MCF 10A (cell line): ENCODE measurements around the gene ACOT7. TPM values are rescaled to one million over a fixed set of nuclear protein-coding genes. Genes with fewer than 3 reads are reported as not detected.
A peak's percentile ranks its signal among the peaks of the same experiment; 100 is the strongest.

Experiments
- BruUV-seq: library from RNA; stranded (reverse); fragments of 400-500 nt; replicated peaks from 2 replicates; lab custom pipeline; 2021; lab: Mats Ljungman, UMichigan
- CTCF ChIA-PET: fragments of 300-600 bp; sonication (Branson Sonifier 250); formaldehyde crosslinking; extraction: SDS; loops from one replicate; lab custom pipeline; 2021; ENCODE audit warnings: antibody characterized with exemption, inconsistent platforms; lab: Yijun Ruan, JAX
- POLR2A ChIA-PET: fragments of 300-600, 350-650 bp; sonication (Branson Sonifier 250); formaldehyde crosslinking; extraction: SDS; loops from one replicate; lab custom pipeline; 2020; ENCODE audit warnings: antibody characterized with exemption, inconsistent platforms; lab: Yijun Ruan, JAX
- DNase-seq: peaks from one replicate; pipeline ENCODE4 v3.0.0-alpha.2; 2018; ENCODE audit not compliant: unreplicated experiment
- H3K27ac Mint-ChIP-seq: one replicate; pipeline ENCODE4 v1.8.0; 2022; ENCODE audit warnings: mild to moderate bottlenecking, low read depth, mixed read lengths; ENCODE audit not compliant: unreplicated experiment
- H3K27me3 Mint-ChIP-seq: one replicate; pipeline ENCODE4 v1.8.0; 2022; ENCODE audit warnings: mixed read lengths; ENCODE audit not compliant: insufficient read depth, unreplicated experiment
- H3K36me3 Mint-ChIP-seq: one replicate; pipeline ENCODE4 v1.8.0; 2022; ENCODE audit warnings: mild to moderate bottlenecking, moderate library complexity, mixed read lengths; ENCODE audit not compliant: insufficient read depth, unreplicated experiment
- H3K4me1 Mint-ChIP-seq: one replicate; pipeline ENCODE4 v1.8.0; 2022; ENCODE audit warnings: mixed read lengths; ENCODE audit not compliant: insufficient read depth, unreplicated experiment
- H3K4me3 Mint-ChIP-seq: one replicate; pipeline ENCODE4 v1.8.0; 2022; ENCODE audit warnings: mild to moderate bottlenecking, moderate library complexity, mixed read lengths; ENCODE audit not compliant: unreplicated experiment
- H3K9me3 Mint-ChIP-seq: one replicate; pipeline ENCODE4 v1.8.0; 2022; ENCODE audit warnings: mixed read lengths; ENCODE audit not compliant: unreplicated experiment
- intact Hi-C: fragments of 100-400 bp; cut with micrococcal nuclease; formaldehyde crosslinking; loops from 2 replicates; pipeline ENCODE4 v1.14.1; 2022
- total RNA-seq: library from RNA; stranded (reverse); gene quantifications from 2 replicates; pipeline ENCODE4 v1.2.3, GENCODE V29; 2022
- TF ChIP-seq, protein P1 (sequence below): fragments of 200-600 bp; IDR thresholded peaks from one replicate; pipeline ENCODE4 v1.8.0; 2022; ENCODE audit warnings: antibody characterized with exemption, mild to moderate bottlenecking; ENCODE audit not compliant: unreplicated experiment

The ACOT7 gene
- total RNA-seq, 1 experiment from 2014 or later: 117 TPM

DNA sequence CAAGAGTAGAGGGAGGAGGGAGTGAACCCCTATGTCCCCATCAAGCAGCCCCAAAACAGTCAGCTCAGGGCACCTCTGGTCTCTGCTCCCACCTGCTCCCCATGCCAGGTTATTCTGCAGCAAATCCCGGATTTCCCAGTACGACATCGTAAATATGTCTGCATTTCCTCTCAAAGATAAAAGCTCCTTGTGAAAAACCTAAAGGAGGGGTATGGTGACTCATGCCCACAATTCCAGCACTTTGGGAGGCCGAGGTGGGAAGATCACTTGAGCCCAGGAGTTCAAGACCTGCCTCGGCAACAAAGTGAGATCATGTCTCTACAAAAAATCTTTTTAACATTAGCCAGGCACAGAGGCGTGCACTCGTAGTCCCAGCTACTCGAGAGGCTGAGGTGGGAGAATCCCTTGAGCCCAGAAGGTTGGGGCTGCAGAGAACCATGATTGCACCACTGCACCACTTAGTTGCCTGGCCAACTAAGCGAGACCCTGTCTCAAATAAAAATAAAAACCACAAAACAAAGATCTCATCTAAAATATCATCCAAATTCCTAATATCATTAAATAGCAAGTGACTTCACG, 7.1 kb downstream of the ACOT7 start:
- CTCF ChIA-PET: interaction anchor here (0.6 to 6.3 kb wide), 10 partner anchors 9 to 140 kb away, joined by 3 to 75 read pairs (median 4); no protein-coding TSS in a partner anchor
- DNase-seq: peak; percentile 67
- no peaks in the 10 kb centered on the region for H3K9me3 Mint-ChIP-seq

DNA sequence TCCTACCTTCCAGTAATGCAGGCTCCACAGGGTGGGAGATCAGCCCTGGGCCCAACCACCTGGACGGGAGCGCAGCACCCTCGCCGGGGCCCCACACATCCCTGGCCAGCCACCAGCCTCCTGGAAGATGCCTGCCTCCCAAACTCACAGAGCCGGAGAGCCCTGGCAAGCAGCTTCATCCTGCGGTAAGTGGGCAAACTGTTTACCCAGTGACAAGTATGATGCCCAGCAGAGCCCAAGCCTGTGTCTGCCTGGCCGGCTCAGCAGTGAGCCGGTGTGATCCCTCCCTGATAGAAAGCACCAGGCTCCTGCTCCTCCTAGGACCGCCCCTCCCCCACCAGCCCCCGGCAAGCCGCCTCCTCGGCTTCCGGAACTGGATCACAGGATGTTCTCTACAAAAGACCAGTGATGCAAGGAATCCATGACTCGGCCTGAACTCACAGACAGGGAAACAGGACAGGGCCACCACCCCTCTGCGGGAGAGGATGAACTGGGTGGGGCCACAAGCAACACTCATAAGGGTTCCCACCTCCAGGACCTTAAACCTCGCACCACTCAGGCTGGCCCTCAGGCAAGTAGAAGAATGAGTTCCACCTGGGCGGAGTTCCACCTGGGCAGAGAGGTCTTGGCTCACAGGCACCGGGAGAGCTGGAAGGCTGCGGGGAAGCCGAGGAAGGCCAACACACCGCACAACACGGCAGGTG, 7.9 kb downstream of the ACOT7 start:
- no TSS peak for BruUV-seq
- intact Hi-C loops: loop anchor here (1.0 kb wide), 1 partner anchor 22 kb away; no protein-coding TSS in a partner anchor
- H3K36me3 Mint-ChIP-seq: peaks cover 14% of the 10 kb centered on the region
- POLR2A ChIA-PET: interaction anchor here (0.6 to 7.2 kb wide), 22 partner anchors 9 to 194 kb away, joined by 3 to 128 read pairs (median 4); partner anchors contain the start of genes ACOT7, HES2, PLEKHG5 and RPL22
- peak overlapping the region; percentile 89 for H3K4me3 Mint-ChIP-seq
- no peaks in the 10 kb centered on the region for H3K27me3 Mint-ChIP-seq
- peak; percentile 97 for DNase-seq
- no peaks in the 10 kb centered on the region for H3K9me3 Mint-ChIP-seq
- H3K27ac Mint-ChIP-seq: peak overlapping the region; percentile 81
- CTCF ChIA-PET: interaction anchor here (0.6 to 6.3 kb wide), 10 partner anchors 9 to 138 kb away, joined by 3 to 75 read pairs (median 7); no protein-coding TSS in a partner anchor
- TF ChIP-seq, protein P1, sequence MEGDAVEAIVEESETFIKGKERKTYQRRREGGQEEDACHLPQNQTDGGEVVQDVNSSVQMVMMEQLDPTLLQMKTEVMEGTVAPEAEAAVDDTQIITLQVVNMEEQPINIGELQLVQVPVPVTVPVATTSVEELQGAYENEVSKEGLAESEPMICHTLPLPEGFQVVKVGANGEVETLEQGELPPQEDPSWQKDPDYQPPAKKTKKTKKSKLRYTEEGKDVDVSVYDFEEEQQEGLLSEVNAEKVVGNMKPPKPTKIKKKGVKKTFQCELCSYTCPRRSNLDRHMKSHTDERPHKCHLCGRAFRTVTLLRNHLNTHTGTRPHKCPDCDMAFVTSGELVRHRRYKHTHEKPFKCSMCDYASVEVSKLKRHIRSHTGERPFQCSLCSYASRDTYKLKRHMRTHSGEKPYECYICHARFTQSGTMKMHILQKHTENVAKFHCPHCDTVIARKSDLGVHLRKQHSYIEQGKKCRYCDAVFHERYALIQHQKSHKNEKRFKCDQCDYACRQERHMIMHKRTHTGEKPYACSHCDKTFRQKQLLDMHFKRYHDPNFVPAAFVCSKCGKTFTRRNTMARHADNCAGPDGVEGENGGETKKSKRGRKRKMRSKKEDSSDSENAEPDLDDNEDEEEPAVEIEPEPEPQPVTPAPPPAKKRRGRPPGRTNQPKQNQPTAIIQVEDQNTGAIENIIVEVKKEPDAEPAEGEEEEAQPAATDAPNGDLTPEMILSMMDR: no peak
- H3K4me1 Mint-ChIP-seq: peaks cover 25% of the 10 kb centered on the region

More for the DNA sequence above, 7.1 kb downstream of the ACOT7 start:
- H3K4me3 Mint-ChIP-seq: peak overlapping the region; percentile 89
- H3K27ac Mint-ChIP-seq: peak overlapping the region; percentile 81
- POLR2A ChIA-PET: interaction anchor here (0.7 to 7.2 kb wide), 13 partner anchors 9 to 187 kb away, joined by 3 to 128 read pairs (median 5); partner anchors contain the start of genes ACOT7, HES2, PLEKHG5 and RPL22
- intact Hi-C loops: no loop called here
- TSS peak; percentile 87 for BruUV-seq
- no peaks in the 10 kb centered on the region for H3K27me3 Mint-ChIP-seq
- H3K4me1 Mint-ChIP-seq: peaks cover 25% of the 10 kb centered on the region
- H3K36me3 Mint-ChIP-seq: peaks cover 14% of the 10 kb centered on the region
- TF ChIP-seq, protein P1: no peak

- no peaks in the 10 kb centered on the region for H3K27me3 Mint-ChIP-seq
- intact Hi-C loops: loop anchor here (1.0 kb wide), 1 partner anchor 22 kb away; no protein-coding TSS in a partner anchor
- peaks cover 25% of the 10 kb centered on the region for H3K4me1 Mint-ChIP-seq
- peak; percentile 35 for DNase-seq
- H3K36me3 Mint-ChIP-seq: peaks cover 14% of the 10 kb centered on the region
- no peaks in the 10 kb centered on the region for H3K9me3 Mint-ChIP-seq
- TSS peak; percentile 25 for BruUV-seq
- ChIA-PET CTCF (interaction anchor here (0.6 to 6.3 kb wide), 8 partner anchors 9 to 138 kb away, joined by 3 to 75 read pairs (median 11); no protein-coding TSS in a partner anchor), POLR2A (interaction anchor here (1.0 to 7.2 kb wide), 13 partner anchors 9 to 195 kb away, joined by 3 to 128 read pairs (median 4); partner anchors contain the start of genes ACOT7, HES2, PLEKHG5 and ZBTB48)
- peak overlapping the region; percentile 89 for H3K4me3 Mint-ChIP-seq
- peak overlapping the region; percentile 81 for H3K27ac Mint-ChIP-seq
- TF ChIP-seq, protein P1: no peak
Measured at GRCh38 chr1:6384962-6385361, 8.6 kb downstream of the ACOT7 start.
